SK-N-SH treated with all-trans-retinoic acid at 6 μM for 48 hours (cell line): ENCODE measurements around the gene RABEPK.

Experiments used
- ARNTL ChIP-seq: fragments of 450-650 bp; formaldehyde crosslinking; IDR thresholded peaks from 2 replicates; pipeline ENCODE4 v1.5.0; 2020; ENCODE audit warnings: low read depth, mild to moderate bottlenecking, moderate library complexity, borderline replicate concordance
- CSDC2 ChIP-seq: fragments of 250-450 bp; sonication (Bioruptor Pico); IDR thresholded peaks from 2 replicates; pipeline ENCODE4 v1.5.0; 2020; ENCODE audit warnings: mild to moderate bottlenecking, moderate library complexity
- ESRRG ChIP-seq: fragments of 250-450 bp; sonication (Bioruptor Pico); IDR thresholded peaks from 2 replicates; pipeline ENCODE4 v1.6.1; 2021; ENCODE audit warnings: mild to moderate bottlenecking
- RARB ChIP-seq: fragments of 250-450 bp; sonication (Bioruptor Pico); IDR thresholded peaks from 2 replicates; pipeline ENCODE4 v1.8.0; 2021; ENCODE audit warnings: mild to moderate bottlenecking, moderate library complexity
- ZNF565 ChIP-seq: fragments of 450-650 bp; formaldehyde crosslinking; conservative IDR thresholded peaks from 2 replicates; pipeline ENCODE4 v1.5.0; 2020; ENCODE audit warnings: low read depth, mild to moderate bottlenecking, moderate library complexity

GRCh38 chr9:125241000-125241862 lies 40.9 kb downstream of the RABEPK start, which contains the start of gene HSPA5:
- TF ChIP-seq ESRRG (CRISPR knock-in tag): no peak
- no peak for TF ChIP-seq CSDC2
- no peak for TF ChIP-seq RARB (CRISPR knock-in tag)
- no peak for TF ChIP-seq ZNF565 (CRISPR knock-in tag)
- TF ChIP-seq ARNTL: no peak
